Smooth muscle cell (in vitro differentiated cells): ENCODE measurements around the gene GLRX2. TPM values are rescaled to one million over a fixed set of nuclear protein-coding genes. Genes with fewer than 3 reads are reported as not detected.

Experiments
- DNase-seq: peaks from one replicate; lab custom pipeline; 2025; ENCODE audit not compliant: unreplicated experiment; lab: John Stamatoyannopoulos, UW
- H2AFZ ChIP-seq: fragments of 200-600 bp; sonication (generic); 2 replicates; pipeline ENCODE4 v1.6.0; 2016; ENCODE audit warnings: antibody characterized with exemption, low read depth, mild to moderate bottlenecking
- H3F3A ChIP-seq: fragments of 200-600 bp; sonication (generic); 2 replicates; pipeline ENCODE4 v1.6.0; 2017; ENCODE audit warnings: antibody characterized with exemption, low read depth
- H3K27ac ChIP-seq: fragments of 200-600 bp; sonication (generic); 2 replicates; pipeline ENCODE4 v1.5.1; 2016; ENCODE audit warnings: low read depth, mild to moderate bottlenecking
- H3K27me3 ChIP-seq: fragments of 200-600 bp; sonication (generic); 2 replicates; pipeline ENCODE4 v1.6.1; 2016; ENCODE audit warnings: low read depth, mild to moderate bottlenecking
- H3K36me3 ChIP-seq: fragments of 200-600 bp; sonication (generic); 2 replicates; pipeline ENCODE4 v1.5.1; 2016; ENCODE audit warnings: low read depth
- H3K4me1 ChIP-seq: fragments of 200-600 bp; sonication (generic); 2 replicates; pipeline ENCODE4 v1.5.1; 2016; ENCODE audit warnings: low read depth
- H3K4me2 ChIP-seq: fragments of 200-600 bp; sonication (generic); 2 replicates; pipeline ENCODE4 v1.6.0; 2016; ENCODE audit warnings: mild to moderate bottlenecking
- H3K4me3 ChIP-seq: fragments of 200-600 bp; sonication (generic); 2 replicates; pipeline ENCODE4 v1.5.1; 2016; ENCODE audit warnings: mild to moderate bottlenecking
- H3K79me2 ChIP-seq: fragments of 200-600 bp; sonication (generic); 2 replicates; pipeline ENCODE4 v1.6.0; 2016; ENCODE audit warnings: low read depth, mild to moderate bottlenecking
- H3K9ac ChIP-seq: fragments of 200-600 bp; sonication (generic); 2 replicates; pipeline ENCODE4 v1.6.0; 2016; ENCODE audit warnings: low read depth
- H3K9me3 ChIP-seq: fragments of 200-600 bp; sonication (generic); replicated peaks from 2 replicates; pipeline ENCODE4 v1.5.1; 2016; ENCODE audit warnings: low read depth
- H4K20me1 ChIP-seq: fragments of 200-600 bp; sonication (generic); 2 replicates; pipeline ENCODE4 v1.6.0; 2016; ENCODE audit warnings: low read depth
- WGBS: methylation state at CpG from one replicate; pipeline ENCODE4 v1.1.7; 2016; ENCODE audit warnings: low lambda C conversion rate; 5-methylcytosine and 5-hydroxymethylcytosine counted together
- polyA plus RNA-seq: library from polyadenylated mRNA; unstranded; fragments of >200 nt; fragmentation: Nextera tagmentation; extraction: Ambion mirVana; gene quantifications from 2 replicates; pipeline ENCODE4 v1.2.1, GENCODE V29; 2016
- total RNA-seq: library from RNA; depleted of rRNA; stranded (reverse); fragments of >200 nt; gene quantifications from 2 replicates; pipeline ENCODE4 v1.2.3, GENCODE V29; 2014
- TF ChIP-seq, protein P1 (sequence below): fragments of 200-600 bp; sonication (generic); IDR thresholded peaks from 2 replicates; pipeline ENCODE4 v1.5.1; 2017; ENCODE audit warnings: borderline replicate concordance, mild to moderate bottlenecking, antibody characterized with exemption; ENCODE audit not compliant: insufficient read depth, poor library complexity, severe bottlenecking

GLRX2 gene
- total and polyA plus RNA-seq, 2 experiments from 2014 or later: 21.7 to 25.9 TPM

GRCh38 chr1:193094112-193094511 lies 11.1 kb downstream of the GLRX2 start:
- H3K4me1 ChIP-seq: no peaks in the 10 kb centered on the region
- TF ChIP-seq, protein P1, sequence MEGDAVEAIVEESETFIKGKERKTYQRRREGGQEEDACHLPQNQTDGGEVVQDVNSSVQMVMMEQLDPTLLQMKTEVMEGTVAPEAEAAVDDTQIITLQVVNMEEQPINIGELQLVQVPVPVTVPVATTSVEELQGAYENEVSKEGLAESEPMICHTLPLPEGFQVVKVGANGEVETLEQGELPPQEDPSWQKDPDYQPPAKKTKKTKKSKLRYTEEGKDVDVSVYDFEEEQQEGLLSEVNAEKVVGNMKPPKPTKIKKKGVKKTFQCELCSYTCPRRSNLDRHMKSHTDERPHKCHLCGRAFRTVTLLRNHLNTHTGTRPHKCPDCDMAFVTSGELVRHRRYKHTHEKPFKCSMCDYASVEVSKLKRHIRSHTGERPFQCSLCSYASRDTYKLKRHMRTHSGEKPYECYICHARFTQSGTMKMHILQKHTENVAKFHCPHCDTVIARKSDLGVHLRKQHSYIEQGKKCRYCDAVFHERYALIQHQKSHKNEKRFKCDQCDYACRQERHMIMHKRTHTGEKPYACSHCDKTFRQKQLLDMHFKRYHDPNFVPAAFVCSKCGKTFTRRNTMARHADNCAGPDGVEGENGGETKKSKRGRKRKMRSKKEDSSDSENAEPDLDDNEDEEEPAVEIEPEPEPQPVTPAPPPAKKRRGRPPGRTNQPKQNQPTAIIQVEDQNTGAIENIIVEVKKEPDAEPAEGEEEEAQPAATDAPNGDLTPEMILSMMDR: no peak

DNA sequence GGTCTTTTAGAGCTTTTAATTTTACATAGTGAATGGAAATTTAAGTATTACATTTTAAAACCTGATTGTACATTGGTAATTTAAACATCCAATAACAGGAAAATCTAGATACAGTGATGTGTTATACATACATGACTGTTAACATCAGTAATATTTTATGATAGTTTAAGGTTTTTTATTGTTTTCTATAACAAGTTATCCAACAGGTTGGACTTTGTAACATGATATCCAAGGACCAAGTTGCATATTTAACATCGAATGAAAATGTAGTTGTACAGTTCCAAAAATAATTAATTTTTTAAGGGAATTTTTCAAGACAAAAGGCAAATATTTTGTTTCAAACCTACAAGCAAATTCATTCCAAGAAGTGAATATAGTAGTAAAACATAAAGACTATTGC lies 14.3 kb downstream of the GLRX2 start:
- Histone ChIP-seq H3K36me3 (peaks cover 7% of the 10 kb centered on the region), H3K27ac (no peak overlapping the region), H3K27me3 (no peaks in the 10 kb centered on the region), H3K79me2 (no peaks in the 10 kb centered on the region), H3K4me1 (no peaks in the 10 kb centered on the region), H2AFZ (no peak overlapping the region), H3K9me3 (no peaks in the 10 kb centered on the region), H3K4me2 (no peak overlapping the region), H4K20me1 (no peaks in the 10 kb centered on the region), H3K9ac (no peak overlapping the region), H3F3A (peaks cover 6% of the 10 kb centered on the region), H3K4me3 (no peak overlapping the region)
- WGBS: 100% methylated on average over 1 of the region's 1 CpG
- TF ChIP-seq, protein P1: no peak
- DNase-seq: no peak

More at GRCh38 chr1:193094112-193094511, 11.1 kb downstream of the GLRX2 start:
- Histone ChIP-seq H2AFZ (no peak overlapping the region), H3K4me3 (no peak overlapping the region), H3K4me2 (no peak overlapping the region), H3K36me3 (peaks cover 13% of the 10 kb centered on the region), H3K9ac (no peak overlapping the region), H3K27me3 (no peaks in the 10 kb centered on the region), H4K20me1 (no peaks in the 10 kb centered on the region), H3K79me2 (no peaks in the 10 kb centered on the region), H3F3A (peaks cover 6% of the 10 kb centered on the region), H3K9me3 (no peaks in the 10 kb centered on the region), H3K27ac (no peak overlapping the region)
- 92% methylated on average over 11 of the region's 11 CpGs for WGBS
- DNase-seq: no peak

- TF ChIP-seq, protein P1: no peak
- no peak for DNase-seq
- Histone ChIP-seq H2AFZ (no peak overlapping the region), H3K36me3 (peaks cover 25% of the 10 kb centered on the region), H3K9ac (no peak overlapping the region), H3F3A (no peaks in the 10 kb centered on the region), H3K4me1 (no peaks in the 10 kb centered on the region), H3K27ac (peak overlapping the region; percentile 1), H3K9me3 (no peaks in the 10 kb centered on the region), H4K20me1 (no peaks in the 10 kb centered on the region), H3K79me2 (no peaks in the 10 kb centered on the region), H3K4me2 (no peak overlapping the region), H3K27me3 (no peaks in the 10 kb centered on the region), H3K4me3 (no peak overlapping the region)
- 71% methylated on average over 3 of the region's 3 CpGs for WGBS
These were observed 17.3 kb downstream of the GLRX2 start for GRCh38 chr1:193087893-193088292.

DNA sequence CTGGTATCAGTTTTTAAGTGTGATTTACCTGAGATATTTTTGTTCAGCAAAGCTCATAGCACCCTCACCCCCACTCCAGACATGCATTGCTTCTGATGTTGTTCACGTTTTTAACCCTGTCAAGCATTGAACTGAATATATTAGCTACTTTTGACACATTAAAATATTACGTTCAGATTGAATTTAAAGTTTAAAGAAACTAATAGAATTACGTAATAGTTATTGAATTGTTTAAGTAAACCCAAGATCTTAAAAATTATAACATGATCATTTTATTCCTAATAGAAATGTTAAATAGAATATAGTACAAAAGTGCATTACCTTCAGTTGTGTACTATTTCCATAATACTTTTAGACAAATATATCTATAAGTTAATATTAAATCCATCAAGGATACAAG lies 18.9 kb downstream of the GLRX2 start:
- H3K9ac ChIP-seq: no peak overlapping the region
- H2AFZ ChIP-seq: no peak overlapping the region
- WGBS: 95% methylated on average over 3 of the region's 3 CpGs
- DNase-seq: no peak
- H3K4me2 ChIP-seq: no peak overlapping the region
- H3K4me1 ChIP-seq: no peaks in the 10 kb centered on the region
- H3K36me3 ChIP-seq: peaks cover 32% of the 10 kb centered on the region
- TF ChIP-seq, protein P1: no peak
- no peaks in the 10 kb centered on the region for H3K79me2 ChIP-seq
- no peaks in the 10 kb centered on the region for H3K9me3 ChIP-seq
- H4K20me1 ChIP-seq: no peaks in the 10 kb centered on the region
- no peaks in the 10 kb centered on the region for H3F3A ChIP-seq
- no peaks in the 10 kb centered on the region for H3K27me3 ChIP-seq
- H3K4me3 ChIP-seq: no peak overlapping the region
- H3K27ac ChIP-seq: no peak overlapping the region
